Breast epithelium (tissue), 3 donors: ENCODE results near the gene RTN4RL1.

Experiments
- CTCF ChIP-seq, 3 donors: fragments of 450-650 bp; IDR thresholded peaks; one replicate each; pipeline ENCODE4 v1.5.1; 2016 to 2017; ENCODE audit warnings: antibody characterized with exemption in 3 of 3, mild to moderate bottlenecking in 3 of 3, moderate library complexity in 3 of 3
- POLR2AphosphoS5 ChIP-seq, 3 donors: sonication (generic); formaldehyde crosslinking; IDR thresholded peaks; one replicate each; pipeline ENCODE4 v1.6.1; 2017; ENCODE audit warnings: antibody characterized with exemption in 3 of 3

- no peak for TF ChIP-seq POLR2AphosphoS5 (IDR thresholded peaks at IDR 0.05)
- no peak for TF ChIP-seq CTCF (IDR thresholded peaks at IDR 0.05)
These were observed 66.8 kb downstream of the RTN4RL1 start for GRCh38 chr17:1958134-1958881.
